Right lobe of liver (tissue), 4 donors: ENCODE measurements around the gene CUX1.

Experiments
- CTCF ChIP-seq, 4 donors: fragments of 200-600 bp in 3 of 4; fragments of 450-650 bp in 1 of 4; IDR thresholded peaks; one replicate each; pipeline versions ENCODE4 v1.5.1 to v1.8.0; 2016 to 2022; ENCODE audit warnings: antibody characterized with exemption in 4 of 4, mild to moderate bottlenecking in 2 of 4
- POLR2A ChIP-seq: fragments of 450-650 bp; IDR thresholded peaks from one replicate; pipeline ENCODE4 v1.6.1; 2017; ENCODE audit warnings: antibody characterized with exemption, mild to moderate bottlenecking
- donor health status: DM: no; HTN: no; CAD: no.
- donor health status: DM: no; HTN: no; CAD: no.
- donor health status: DM: no; HTN: yes; CAD: no.

DNA sequence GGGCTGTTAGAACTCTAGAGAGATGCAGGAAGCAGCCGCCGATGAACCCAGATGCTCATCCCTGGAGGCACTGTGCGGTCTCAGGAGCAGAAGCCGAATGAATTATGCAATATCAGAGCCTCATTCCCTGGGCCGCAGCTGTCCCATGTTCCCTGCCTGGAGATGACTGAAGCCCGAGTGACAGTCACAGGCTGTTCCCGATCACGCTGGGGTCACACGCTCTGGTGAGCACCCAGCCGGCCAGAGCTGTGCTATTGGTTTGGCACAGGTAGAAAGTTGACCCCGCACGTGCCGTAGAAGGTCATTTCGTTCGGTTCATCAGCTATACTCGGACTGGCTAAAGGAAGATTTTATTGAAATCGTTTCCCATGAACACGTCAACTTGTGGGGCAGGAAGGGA lies 328.7 kb downstream of the CUX1 start:
- no peak for TF ChIP-seq CTCF (IDR thresholded peaks at IDR 0.05)
- no peak for TF ChIP-seq POLR2A
